H1 (cell line): ENCODE results near the gene SLC38A1. TPM values are rescaled to one million over a fixed set of nuclear protein-coding genes. Genes with fewer than 3 reads are reported as not detected.

Experiments
- CTCF ChIA-PET: fragments of 300-600 bp; sonication (Branson Sonifier 250); formaldehyde crosslinking; loops from one replicate; lab custom pipeline; 2021; ENCODE audit not compliant: partially characterized antibody; lab: Charles Lee
- POLR2A ChIA-PET: fragments of 300-600 bp; sonication (Branson Sonifier 250); formaldehyde crosslinking; loops from one replicate; lab custom pipeline; 2021; ENCODE audit warnings: inconsistent platforms; ENCODE audit not compliant: partially characterized antibody; lab: Charles Lee
- DNase-seq, 2 experiments: peaks; one replicate each; pipeline versions ENCODE4 v3.0.0 to v3.0.0-alpha.2; 2010 to 2022; ENCODE audit warnings: low spot score in 2 of 2, low read depth in 1 of 2, mixed read lengths in 1 of 2
- FAIRE-seq: peaks from 2 replicates; lab custom pipeline; 2011; peaks lifted over from hg19 to GRCh38; lab: Jason Lieb, UNC
- H2AFZ ChIP-seq: 2 replicates; pipeline ENCODE4 v1.8.1; 2012; ENCODE audit warnings: low read length, inconsistent platforms
- H2AK5ac ChIP-seq: 2 replicates; pipeline ENCODE4 v1.6.1; 2013; ENCODE audit warnings: low read depth, low read length
- H2BK120ac ChIP-seq: replicated peaks from 2 replicates; pipeline ENCODE3; 2013; ENCODE audit warnings: low read depth, low read length, inconsistent platforms
- H2BK12ac ChIP-seq: 2 replicates; pipeline ENCODE4 v1.6.1; 2013; ENCODE audit warnings: low read depth, low read length
- H2BK15ac ChIP-seq: 2 replicates; pipeline ENCODE4 v1.6.1; 2013; ENCODE audit warnings: low read length
- H2BK20ac ChIP-seq: 2 replicates; pipeline ENCODE4 v1.6.1; 2013; ENCODE audit warnings: low read length
- H2BK5ac ChIP-seq: 2 replicates; pipeline ENCODE4 v1.6.1; 2013; ENCODE audit warnings: low read depth, low read length
- H3K14ac ChIP-seq: 2 replicates; pipeline ENCODE4 v1.6.1; 2013; ENCODE audit warnings: inconsistent platforms; ENCODE audit not compliant: insufficient read length
- H3K18ac ChIP-seq: 2 replicates; pipeline ENCODE4 v1.6.1; 2013; ENCODE audit warnings: low read length; ENCODE audit errors: extremely low read depth
- H3K23ac ChIP-seq: 2 replicates; pipeline ENCODE4 v1.6.1; 2013; ENCODE audit warnings: inconsistent platforms; ENCODE audit not compliant: insufficient read length
- H3K23me2 ChIP-seq: 2 replicates; pipeline ENCODE4 v1.6.1; 2013; ENCODE audit warnings: low read depth, low read length
- H3K27ac ChIP-seq: 2 replicates; pipeline ENCODE4 v1.6.1; 2011; ENCODE audit warnings: low read depth, low read length, inconsistent platforms
- H3K27me3 ChIP-seq, 4 experiments: replicated peaks in 1 of 4; 1 replicate in 1 of 4; 2 replicates in 3 of 4; pipeline versions ENCODE4 v1.6.1 to v1.8.1; 2011 to 2013; ENCODE audit warnings: low read length in 3 of 4, mild to moderate bottlenecking in 3 of 4, inconsistent platforms in 2 of 4, mixed read lengths in 2 of 4, moderate library complexity in 1 of 4; ENCODE audit not compliant: control insufficient read depth in 3 of 4, insufficient read depth in 3 of 4; ENCODE audit errors: extremely low read depth in 1 of 4
- H3K36me3 ChIP-seq, 4 experiments: 2 replicates each; pipeline versions ENCODE4 v1.6.1 to v1.8.1; 2011 to 2013; ENCODE audit warnings: mild to moderate bottlenecking in 4 of 4, low read length in 3 of 4, moderate library complexity in 2 of 4, control low read depth in 1 of 4, inconsistent platforms in 1 of 4; ENCODE audit not compliant: insufficient read depth in 4 of 4, control insufficient read depth in 2 of 4
- H3K4ac ChIP-seq: replicated peaks from 2 replicates; pipeline ENCODE3; 2013; ENCODE audit warnings: low read length, low read depth, mixed read lengths, inconsistent platforms; ENCODE audit not compliant: insufficient read length
- H3K4me1 ChIP-seq, 4 experiments: replicated peaks in 1 of 4; 1 replicate in 1 of 4; 2 replicates in 3 of 4; pipeline versions ENCODE4 v1.6.1 to v1.8.1; 2011 to 2013; ENCODE audit warnings: low read length in 3 of 4, inconsistent platforms in 2 of 4, mixed read lengths in 1 of 4; ENCODE audit not compliant: insufficient read depth in 4 of 4, control insufficient read depth in 3 of 4
- H3K4me2 ChIP-seq, 2 experiments: 2 replicates each; pipeline versions ENCODE4 v1.6.1 to v1.8.1; 2011 to 2013; ENCODE audit warnings: low read depth in 2 of 2, low read length in 2 of 2, control low read depth in 1 of 2, inconsistent platforms in 1 of 2, mild to moderate bottlenecking in 1 of 2; ENCODE audit not compliant: insufficient read depth in 1 of 2
- H3K4me3 ChIP-seq, 4 experiments: fragments of 200-600, 300-600 bp in 1 of 4; sonication (generic), shearing (Covaris generic), sonication (Bioruptor Twin) in 1 of 4; 2 replicates each; pipeline versions ENCODE4 v1.5.1 to v1.8.1; 2011 to 2016; ENCODE audit warnings: low read length in 4 of 4, low read depth in 3 of 4, control low read depth in 2 of 4, inconsistent platforms in 2 of 4, mild to moderate bottlenecking in 2 of 4, mixed read lengths in 1 of 4, moderate library complexity in 1 of 4; ENCODE audit not compliant: insufficient read depth in 2 of 4; ENCODE audit errors: extremely low read depth in 1 of 4
- H3K56ac ChIP-seq: replicated peaks from 2 replicates; pipeline ENCODE3; 2013; ENCODE audit warnings: low read depth, mild to moderate bottlenecking, mixed read lengths, low read length, inconsistent platforms; ENCODE audit not compliant: insufficient read length
- H3K79me1 ChIP-seq: 2 replicates; pipeline ENCODE4 v1.6.1; 2013; ENCODE audit warnings: low read depth, low read length, control low read depth
- H3K79me2 ChIP-seq, 2 experiments: 2 replicates each; pipeline versions ENCODE4 v1.6.1 to v1.8.1; 2012 to 2013; ENCODE audit warnings: low read length in 2 of 2, mild to moderate bottlenecking in 2 of 2, inconsistent platforms in 1 of 2; ENCODE audit not compliant: insufficient read depth in 2 of 2, control insufficient read depth in 1 of 2
- H3K9ac ChIP-seq, 4 experiments: replicated peaks in 1 of 4; 1 replicate in 1 of 4; 2 replicates in 3 of 4; pipeline versions ENCODE4 v1.6.1 to v1.8.1; 2011 to 2013; ENCODE audit warnings: low read depth in 3 of 4, low read length in 3 of 4, control low read depth in 2 of 4, mild to moderate bottlenecking in 2 of 4, moderate library complexity in 2 of 4, inconsistent platforms in 1 of 4; ENCODE audit errors: extremely low read depth in 1 of 4
- H3K9me3 ChIP-seq, 2 experiments: 2 replicates each; pipeline versions ENCODE4 v1.6.1 to v1.8.1; 2012 to 2013; ENCODE audit warnings: mild to moderate bottlenecking in 2 of 2, moderate library complexity in 2 of 2, control low read depth in 1 of 2, inconsistent platforms in 1 of 2, low read depth in 1 of 2, low read length in 1 of 2, mixed read lengths in 1 of 2; ENCODE audit not compliant: insufficient read depth in 2 of 2
- H4K20me1 ChIP-seq, 2 experiments: replicated peaks in 1 of 2; 2 replicates each; pipeline versions ENCODE3 to v1.8.1; 2011 to 2013; ENCODE audit warnings: inconsistent platforms in 2 of 2, low read length in 2 of 2, mild to moderate bottlenecking in 1 of 2; ENCODE audit not compliant: insufficient read depth in 2 of 2, control insufficient read depth in 1 of 2
- H4K5ac ChIP-seq: 2 replicates; pipeline ENCODE4 v1.6.1; 2013; ENCODE audit warnings: low read length, low read depth, mixed read lengths, inconsistent platforms; ENCODE audit not compliant: insufficient read length
- H4K8ac ChIP-seq: 2 replicates; pipeline ENCODE4 v1.8.0; 2013; ENCODE audit warnings: mild to moderate bottlenecking, moderate library complexity, low read length, inconsistent platforms; ENCODE audit not compliant: insufficient read depth; ENCODE audit errors: extremely low read depth
- H4K91ac ChIP-seq: replicated peaks from 2 replicates; pipeline ENCODE3; 2013; ENCODE audit warnings: low read length, mixed read lengths, inconsistent platforms; ENCODE audit not compliant: insufficient read length
- EZH2 ChIP-seq: fragments of 200-600 bp; sonication (generic); IDR thresholded peaks from 2 replicates; pipeline ENCODE4 v1.7.1; 2012; ENCODE audit warnings: low read depth, mild to moderate bottlenecking, moderate library complexity, low read length, inconsistent platforms; ENCODE audit not compliant: severe bottlenecking
- SIN3A ChIP-seq, 2 experiments: IDR thresholded peaks in 1 of 2; conservative IDR thresholded peaks in 1 of 2; 2 replicates each; pipeline ENCODE4 v1.6.1; 2011 to 2012; ENCODE audit warnings: low read length in 2 of 2, improper control_type of control experiment in 1 of 2, low read depth in 1 of 2, mild to moderate bottlenecking in 1 of 2
- SIRT6 ChIP-seq: IDR thresholded peaks from one replicate; pipeline ENCODE4 v1.7.1; 2012; ENCODE audit warnings: low read length, inconsistent platforms
- TAF1 ChIP-seq: IDR thresholded peaks from 2 replicates; pipeline ENCODE4 v1.6.1; 2011; ENCODE audit warnings: mild to moderate bottlenecking, low read depth, low read length
- WGBS, 2 experiments: shearing (Covaris generic) in 1 of 2; methylation state at CpG; one replicate each; pipeline versions ENCODE4 v1.1.6 to v1.1.7; 2013 to 2015; ENCODE audit warnings: low lambda C conversion rate in 2 of 2, mixed read lengths in 2 of 2, inconsistent platforms in 1 of 2, low coverage in 1 of 2, missing lambda C conversion rate in 1 of 2; ENCODE audit not compliant: insufficient replicate concordance in 2 of 2, insufficient coverage in 1 of 2, insufficient read length in 1 of 2; ENCODE audit errors: extremely low coverage in 1 of 2, missing lambda C conversion rate in 1 of 2; 5-methylcytosine and 5-hydroxymethylcytosine counted together
- polyA plus RNA-seq, 7 experiments: library from polyadenylated mRNA; depleted of rRNA in 3 of 7; stranded (reverse) in 5 of 7; unstranded in 2 of 7; fragments of >200 nt in 5 of 7; fragments of 200-250 nt in 2 of 7; gene quantifications; 1 replicate in 5 of 7; 2 replicates in 1 of 7; 4 replicates in 1 of 7; pipeline versions ENCODE4 v1.2.1 to v1.2.3, GENCODE V29; 2011 to 2013; ENCODE audit warnings: missing spikeins in 2 of 7, mixed read lengths in 2 of 7
- total RNA-seq: library from RNA; stranded (reverse); fragmentation: NEBNext Ultra II Directional; extraction: Animal tissue kit (Norgen Biotek cat#: 25700); gene quantifications from 2 replicates; pipeline ENCODE4 v1.2.1, GENCODE V29; 2021

Gene SLC38A1
- total and polyA plus RNA-seq, 2 of the 8 experiments (the other 6 are each of a cell fraction or from before 2014, with no cell fraction given) = 83.4 to 242 TPM

- Histone ChIP-seq H4K91ac (no peak overlapping the region), H2BK120ac (no peak overlapping the region), H3K4ac (no peak overlapping the region), H3K9ac (no peak overlapping the region), H3K27ac (no peak overlapping the region), H2BK15ac (no peak overlapping the region), H3K56ac (no peak overlapping the region)
- POLR2A ChIA-PET = interaction anchor here (1.0 to 11.4 kb wide), 5 partner anchors 8 to 42 kb away, joined by 3 to 198 read pairs (median 9); partner anchors contain the start of gene SLC38A1
- no peak for TF ChIP-seq SIRT6
- TF ChIP-seq EZH2 = no peak
- TF ChIP-seq SIN3A (conservative IDR thresholded peaks at IDR 0.05 in 1 of 2, IDR thresholded peaks at IDR 0.05 in 1 of 2; ENCODE audit: low read depth in 1 of 2, low read length in 2 of 2) = no peak
- TF ChIP-seq TAF1 = no peak
- TF ChIP-seq, all 59 proteins: peak for 0
- Histone ChIP-seq H2BK12ac (no peak overlapping the region), H3K23ac (no peak overlapping the region), H3K23me2 (no peaks in the 10 kb centered on the region), H4K8ac (no peak overlapping the region), H4K20me1 (peaks cover 23 to 25% of the 10 kb centered on the region in 2 experiments), H2AK5ac (no peak overlapping the region), H2AFZ (no peak overlapping the region), H3K9me3 (no peaks in the 10 kb centered on the region), H3K27me3 (no peaks in the 10 kb centered on the region), H3K4me1 (peaks cover 10 to 29% (median 25%) of the 10 kb centered on the region in 4 experiments), H3K79me1 (no peaks in the 10 kb centered on the region; the same call in 1 of the 2 replicates), H3K79me2 (peaks cover 72 to 100% of the 10 kb centered on the region in 2 experiments), H2BK20ac (no peak overlapping the region), H2BK5ac (no peak overlapping the region), H3K4me3 (no peak overlapping the region), H4K5ac (no peak overlapping the region), H3K36me3 (peaks cover 6 to 25% (median 13%) of the 10 kb centered on the region in 4 experiments; a peak in 7 of 8 replicates), H3K18ac (no peak overlapping the region), H3K4me2 (no peak overlapping the region; a peak in 1 of 4 replicates), H3K14ac (no peak overlapping the region)
- CTCF ChIA-PET = no interaction called here
- 93% methylated on average over 2 of the region's 2 CpGs; no CpG with 5 or more reads in 1 of the 2 experiments for WGBS, 2 experiments
- FAIRE-seq (no peak), DNase-seq (no peak)
Observed at GRCh38 chr12:46258129-46258528, 10.7 kb downstream of the SLC38A1 start.
